Mucosa of descending colon (tissue), 3 donors: ENCODE measurements around the gene ACAN. TPM values are rescaled to one million over a fixed set of nuclear protein-coding genes. Genes with fewer than 3 reads are reported as not detected.

Experiments
- ATAC-seq: fragments of 200-7000 bp; cut with Tn5 transposase; one replicate; pipeline ENCODE4 v1.9.1; 2020; ENCODE audit warnings: mild to moderate bottlenecking, moderate library complexity
- DNase-seq, 3 donors: peaks; one replicate each; pipeline ENCODE4 v3.0.0-alpha.2; 2020
- H3K36me3 ChIP-seq: fragments of 200-600 bp; one replicate; pipeline ENCODE4 v1.8.0; 2021; ENCODE audit warnings: low read depth, mild to moderate bottlenecking
- H3K4me1 ChIP-seq: fragments of 200-600 bp; one replicate; pipeline ENCODE4 v1.8.0; 2021; ENCODE audit warnings: low read depth, mild to moderate bottlenecking
- H3K4me3 ChIP-seq: fragments of 200-600 bp; one replicate; pipeline ENCODE4 v1.8.0; 2021; ENCODE audit warnings: mild to moderate bottlenecking
- H3K9me3 ChIP-seq: fragments of 200-600 bp; one replicate; pipeline ENCODE4 v1.8.0; 2021; ENCODE audit warnings: mild to moderate bottlenecking
- intact Hi-C, 2 donors: fragments of 100-400 bp; cut with DNase I in 1 of 2; cut with micrococcal nuclease in 1 of 2; formaldehyde crosslinking; loops; one replicate each; pipeline versions ENCODE4 v1.11.0 to v1.11.1; 2022; cut with DNase I, micrococcal nuclease
- total RNA-seq, 3 donors: library from RNA; stranded (reverse); fragmentation: NEBNext Ultra II Directional in 2 of 3; extraction: Animal tissue kit (Norgen Biotek cat#: 25700) in 2 of 3; gene quantifications; one replicate each; pipeline versions ENCODE4 v1.2.1 to v1.2.4, GENCODE V29; 2021 to 2023
- TF ChIP-seq, protein P1 (sequence below): fragments of 200-600 bp; IDR thresholded peaks from one replicate; pipeline ENCODE4 v1.8.0; 2022; ENCODE audit warnings: antibody characterized with exemption, mild to moderate bottlenecking
- donor health status: DM: no; HTN: no; CAD: no; lungs with moderate emphysema.
- donor health status: DM: no; HTN: no; CAD: no.
- donor health status: DM: no; HTN: yes; CAD: no.

The ACAN gene
- total RNA-seq, 3 donors from 2014 or later = 0.09 to 1.3 (median 0.23) TPM

GRCh38 chr15:88908123-88908522, 104.9 kb downstream of the ACAN start:
- intact Hi-C loops = loop anchor here (10.0 kb wide), 2 partner anchors 107 to 267 kb away; no protein-coding TSS in a partner anchor
- Histone ChIP-seq H3K9me3 (no peaks in the 10 kb centered on the region), H3K4me3 (no peak overlapping the region), H3K36me3 (no peaks in the 10 kb centered on the region), H3K4me1 (no peaks in the 10 kb centered on the region)
- TF ChIP-seq, protein P1, sequence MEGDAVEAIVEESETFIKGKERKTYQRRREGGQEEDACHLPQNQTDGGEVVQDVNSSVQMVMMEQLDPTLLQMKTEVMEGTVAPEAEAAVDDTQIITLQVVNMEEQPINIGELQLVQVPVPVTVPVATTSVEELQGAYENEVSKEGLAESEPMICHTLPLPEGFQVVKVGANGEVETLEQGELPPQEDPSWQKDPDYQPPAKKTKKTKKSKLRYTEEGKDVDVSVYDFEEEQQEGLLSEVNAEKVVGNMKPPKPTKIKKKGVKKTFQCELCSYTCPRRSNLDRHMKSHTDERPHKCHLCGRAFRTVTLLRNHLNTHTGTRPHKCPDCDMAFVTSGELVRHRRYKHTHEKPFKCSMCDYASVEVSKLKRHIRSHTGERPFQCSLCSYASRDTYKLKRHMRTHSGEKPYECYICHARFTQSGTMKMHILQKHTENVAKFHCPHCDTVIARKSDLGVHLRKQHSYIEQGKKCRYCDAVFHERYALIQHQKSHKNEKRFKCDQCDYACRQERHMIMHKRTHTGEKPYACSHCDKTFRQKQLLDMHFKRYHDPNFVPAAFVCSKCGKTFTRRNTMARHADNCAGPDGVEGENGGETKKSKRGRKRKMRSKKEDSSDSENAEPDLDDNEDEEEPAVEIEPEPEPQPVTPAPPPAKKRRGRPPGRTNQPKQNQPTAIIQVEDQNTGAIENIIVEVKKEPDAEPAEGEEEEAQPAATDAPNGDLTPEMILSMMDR = no peak
- no peak for ATAC-seq
- DNase-seq = no peak

DNA sequence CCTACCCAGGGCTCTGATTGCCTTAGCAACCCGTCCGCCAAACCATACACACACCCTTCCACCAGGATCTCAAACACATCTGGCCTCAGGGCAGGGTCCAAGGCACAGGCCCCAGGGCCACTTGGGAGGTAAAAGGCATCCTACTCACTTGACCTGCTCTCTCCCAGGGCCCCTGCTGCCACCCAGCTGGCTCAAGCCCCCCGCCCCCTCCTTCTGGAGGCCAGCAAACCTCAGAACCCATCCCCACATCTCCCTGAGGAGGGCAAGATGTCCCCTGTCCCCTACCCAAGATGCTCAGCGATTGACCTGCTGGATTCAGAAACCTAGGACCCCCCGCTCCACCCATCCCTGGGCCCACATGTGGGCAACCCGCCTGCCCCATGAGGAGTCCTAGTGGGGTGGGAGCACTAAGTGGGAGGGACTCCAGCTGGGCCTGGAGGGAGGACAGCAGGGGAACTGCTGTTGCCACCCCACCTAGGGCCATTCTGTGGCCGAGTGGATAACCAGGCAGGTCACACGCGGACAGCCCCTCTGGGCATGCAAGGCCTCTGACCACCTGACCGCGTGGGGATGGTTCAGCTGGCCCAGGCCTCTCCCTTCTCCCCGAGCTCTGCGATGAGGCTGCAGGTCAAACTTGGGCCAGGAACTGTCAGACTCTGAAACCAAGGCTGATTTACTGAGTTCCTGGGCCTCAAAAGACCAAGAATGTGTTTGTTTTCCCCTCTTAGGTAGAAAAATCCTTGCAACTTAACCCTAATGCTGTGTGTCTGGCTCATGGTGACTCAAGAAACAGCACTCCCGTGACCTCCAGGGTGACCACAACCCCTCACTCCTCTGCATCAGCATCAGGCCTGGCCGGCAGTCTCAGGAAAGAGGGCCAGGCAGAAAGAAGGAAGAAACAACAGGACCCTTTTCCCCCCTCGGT, 105.7 kb downstream of the ACAN start:
- DNase-seq = no peak
- Histone ChIP-seq H3K4me3 (no peak overlapping the region), H3K36me3 (no peaks in the 10 kb centered on the region), H3K4me1 (no peaks in the 10 kb centered on the region), H3K9me3 (no peaks in the 10 kb centered on the region)
- TF ChIP-seq, protein P1 = no peak
- intact Hi-C loops = loop anchor here (10.0 kb wide), 2 partner anchors 106 to 266 kb away; no protein-coding TSS in a partner anchor
- ATAC-seq = no peak

- Histone ChIP-seq H3K36me3 (no peaks in the 10 kb centered on the region), H3K9me3 (no peaks in the 10 kb centered on the region), H3K4me3 (no peak overlapping the region), H3K4me1 (no peaks in the 10 kb centered on the region)
- DNase-seq = no peak
- intact Hi-C loops = loop anchor here (10.0 kb wide), 2 partner anchors 105 to 265 kb away; no protein-coding TSS in a partner anchor
- no peak for ATAC-seq
- TF ChIP-seq, protein P1 = no peak
These were observed 107.0 kb downstream of the ACAN start for GRCh38 chr15:88909956-88910831.

DNA sequence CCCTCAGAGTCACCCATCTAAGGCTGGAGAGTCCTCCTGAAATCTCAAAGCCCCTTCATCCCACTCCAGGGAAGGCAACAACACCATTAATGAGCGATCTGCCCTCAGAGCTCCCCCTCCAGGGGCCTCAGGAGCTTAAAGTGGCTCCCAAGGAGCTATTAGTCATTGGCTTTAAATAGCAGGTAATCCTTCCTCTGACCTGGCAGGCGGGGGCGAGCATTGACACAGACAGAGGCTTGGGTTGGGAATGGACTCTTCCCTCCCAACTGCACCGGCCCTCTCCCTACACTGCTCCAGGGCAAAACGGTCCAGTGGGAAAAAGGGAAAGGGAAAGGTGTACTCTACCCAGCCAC, 108.5 kb downstream of the ACAN start:
- Histone ChIP-seq H3K9me3 (no peaks in the 10 kb centered on the region), H3K4me1 (no peaks in the 10 kb centered on the region), H3K4me3 (no peak overlapping the region), H3K36me3 (no peaks in the 10 kb centered on the region)
- DNase-seq (no peak), ATAC-seq (no peak)
- intact Hi-C loops = no loop called here
- TF ChIP-seq, protein P1 = no peak

DNA sequence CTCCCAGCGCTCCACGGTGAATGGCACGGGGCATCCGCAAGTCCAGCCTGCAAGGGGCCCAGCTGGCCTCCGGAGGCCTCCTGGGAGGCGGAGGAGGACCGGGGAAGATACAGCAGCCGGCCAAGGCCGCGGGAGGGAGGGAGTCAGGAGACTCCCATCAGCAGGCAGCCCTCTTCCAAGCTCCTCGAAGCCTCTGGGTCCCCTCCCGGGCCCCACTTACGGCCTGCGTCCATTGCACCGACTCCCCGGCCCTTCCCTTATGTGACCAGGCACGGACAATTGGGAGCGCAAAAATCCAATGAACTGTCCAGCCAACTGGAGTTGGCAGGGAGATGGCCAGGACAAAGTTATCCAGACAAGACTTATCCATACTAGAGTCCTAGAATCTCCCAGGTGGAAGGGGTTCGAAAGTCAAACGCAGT, 109.3 kb downstream of the ACAN start:
- H3K4me1 ChIP-seq = no peaks in the 10 kb centered on the region
- ATAC-seq (peak; percentile 3), DNase-seq (no peak)
- H3K4me3 ChIP-seq = peak overlapping the region; percentile 27
- no peaks in the 10 kb centered on the region for H3K36me3 ChIP-seq
- intact Hi-C loops = no loop called here
- TF ChIP-seq, protein P1 = no peak
- H3K9me3 ChIP-seq = no peaks in the 10 kb centered on the region
